Measurements from ENCODE around the gene TIGD6.

DNA sequence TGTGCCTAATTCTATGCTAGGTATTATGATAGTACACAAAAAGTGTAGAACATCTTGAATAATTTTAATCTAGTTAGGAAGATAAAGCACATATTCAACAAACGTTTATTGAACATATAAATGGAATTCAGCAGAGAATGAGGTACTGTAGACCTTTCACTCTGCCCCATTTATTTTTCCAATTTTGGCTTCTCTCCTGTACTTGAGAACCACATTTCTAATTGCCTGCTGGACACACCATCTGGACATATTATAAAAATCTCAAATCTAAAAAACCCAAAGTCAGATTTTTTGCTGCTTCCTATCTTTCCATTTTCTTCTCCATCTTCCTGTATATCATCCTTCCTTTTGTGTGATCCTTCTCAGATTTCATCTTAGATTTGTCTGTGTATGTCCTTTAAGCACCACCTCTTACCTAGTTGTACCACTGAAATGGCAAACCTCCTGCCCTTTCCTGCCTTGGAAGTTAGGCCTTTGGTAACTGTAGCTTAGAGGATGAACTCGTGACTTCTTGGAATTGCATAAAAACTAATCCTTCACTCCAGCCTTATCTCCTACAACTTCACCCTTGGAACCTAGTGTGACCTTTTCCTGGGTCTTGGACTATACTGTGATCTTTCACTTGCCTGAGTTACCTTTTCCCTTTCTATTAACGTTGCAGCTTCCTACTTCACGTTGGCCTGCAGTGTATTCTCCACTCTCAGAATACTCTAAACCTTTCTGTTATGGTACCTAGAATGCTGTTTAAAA lies 31.1 kb downstream of the TIGD6 start:
- TF ChIP-seq, protein P1, sequence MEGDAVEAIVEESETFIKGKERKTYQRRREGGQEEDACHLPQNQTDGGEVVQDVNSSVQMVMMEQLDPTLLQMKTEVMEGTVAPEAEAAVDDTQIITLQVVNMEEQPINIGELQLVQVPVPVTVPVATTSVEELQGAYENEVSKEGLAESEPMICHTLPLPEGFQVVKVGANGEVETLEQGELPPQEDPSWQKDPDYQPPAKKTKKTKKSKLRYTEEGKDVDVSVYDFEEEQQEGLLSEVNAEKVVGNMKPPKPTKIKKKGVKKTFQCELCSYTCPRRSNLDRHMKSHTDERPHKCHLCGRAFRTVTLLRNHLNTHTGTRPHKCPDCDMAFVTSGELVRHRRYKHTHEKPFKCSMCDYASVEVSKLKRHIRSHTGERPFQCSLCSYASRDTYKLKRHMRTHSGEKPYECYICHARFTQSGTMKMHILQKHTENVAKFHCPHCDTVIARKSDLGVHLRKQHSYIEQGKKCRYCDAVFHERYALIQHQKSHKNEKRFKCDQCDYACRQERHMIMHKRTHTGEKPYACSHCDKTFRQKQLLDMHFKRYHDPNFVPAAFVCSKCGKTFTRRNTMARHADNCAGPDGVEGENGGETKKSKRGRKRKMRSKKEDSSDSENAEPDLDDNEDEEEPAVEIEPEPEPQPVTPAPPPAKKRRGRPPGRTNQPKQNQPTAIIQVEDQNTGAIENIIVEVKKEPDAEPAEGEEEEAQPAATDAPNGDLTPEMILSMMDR (IDR thresholded peaks at IDR 0.05 in 2 of 3, conservative IDR thresholded peaks at IDR 0.05 in 1 of 3; ENCODE audit: borderline replicate concordance in 1 of 3, insufficient read depth in 1 of 3, low read depth in 2 of 3, low read length in 2 of 3): no peak
- no peak for TF ChIP-seq POLR2AphosphoS5 (IDR thresholded peaks at IDR 0.05; ENCODE audit: low read depth, low read length)
- no peak for TF ChIP-seq MAX (IDR thresholded peaks at IDR 0.05)
- no peak for TF ChIP-seq CBX3 (IDR thresholded peaks at IDR 0.05; ENCODE audit: low read depth)
- no peak for TF ChIP-seq EZH2 (IDR thresholded peaks at IDR 0.05)
- TF ChIP-seq EZH2phosphoT487 (IDR thresholded peaks at IDR 0.05; ENCODE audit: borderline replicate concordance): no peak
- no peak for TF ChIP-seq YY1 (IDR thresholded peaks at IDR 0.05; ENCODE audit: extremely low read depth, insufficient replicate concordance, low read depth, low read length)
- TF ChIP-seq, protein P2, sequence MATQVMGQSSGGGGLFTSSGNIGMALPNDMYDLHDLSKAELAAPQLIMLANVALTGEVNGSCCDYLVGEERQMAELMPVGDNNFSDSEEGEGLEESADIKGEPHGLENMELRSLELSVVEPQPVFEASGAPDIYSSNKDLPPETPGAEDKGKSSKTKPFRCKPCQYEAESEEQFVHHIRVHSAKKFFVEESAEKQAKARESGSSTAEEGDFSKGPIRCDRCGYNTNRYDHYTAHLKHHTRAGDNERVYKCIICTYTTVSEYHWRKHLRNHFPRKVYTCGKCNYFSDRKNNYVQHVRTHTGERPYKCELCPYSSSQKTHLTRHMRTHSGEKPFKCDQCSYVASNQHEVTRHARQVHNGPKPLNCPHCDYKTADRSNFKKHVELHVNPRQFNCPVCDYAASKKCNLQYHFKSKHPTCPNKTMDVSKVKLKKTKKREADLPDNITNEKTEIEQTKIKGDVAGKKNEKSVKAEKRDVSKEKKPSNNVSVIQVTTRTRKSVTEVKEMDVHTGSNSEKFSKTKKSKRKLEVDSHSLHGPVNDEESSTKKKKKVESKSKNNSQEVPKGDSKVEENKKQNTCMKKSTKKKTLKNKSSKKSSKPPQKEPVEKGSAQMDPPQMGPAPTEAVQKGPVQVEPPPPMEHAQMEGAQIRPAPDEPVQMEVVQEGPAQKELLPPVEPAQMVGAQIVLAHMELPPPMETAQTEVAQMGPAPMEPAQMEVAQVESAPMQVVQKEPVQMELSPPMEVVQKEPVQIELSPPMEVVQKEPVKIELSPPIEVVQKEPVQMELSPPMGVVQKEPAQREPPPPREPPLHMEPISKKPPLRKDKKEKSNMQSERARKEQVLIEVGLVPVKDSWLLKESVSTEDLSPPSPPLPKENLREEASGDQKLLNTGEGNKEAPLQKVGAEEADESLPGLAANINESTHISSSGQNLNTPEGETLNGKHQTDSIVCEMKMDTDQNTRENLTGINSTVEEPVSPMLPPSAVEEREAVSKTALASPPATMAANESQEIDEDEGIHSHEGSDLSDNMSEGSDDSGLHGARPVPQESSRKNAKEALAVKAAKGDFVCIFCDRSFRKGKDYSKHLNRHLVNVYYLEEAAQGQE (IDR thresholded peaks at IDR 0.05; ENCODE audit: low read depth): no peak

Data from HCT116 (cell line).